ENCODE results near the gene JMY.

The JMY gene

DNA sequence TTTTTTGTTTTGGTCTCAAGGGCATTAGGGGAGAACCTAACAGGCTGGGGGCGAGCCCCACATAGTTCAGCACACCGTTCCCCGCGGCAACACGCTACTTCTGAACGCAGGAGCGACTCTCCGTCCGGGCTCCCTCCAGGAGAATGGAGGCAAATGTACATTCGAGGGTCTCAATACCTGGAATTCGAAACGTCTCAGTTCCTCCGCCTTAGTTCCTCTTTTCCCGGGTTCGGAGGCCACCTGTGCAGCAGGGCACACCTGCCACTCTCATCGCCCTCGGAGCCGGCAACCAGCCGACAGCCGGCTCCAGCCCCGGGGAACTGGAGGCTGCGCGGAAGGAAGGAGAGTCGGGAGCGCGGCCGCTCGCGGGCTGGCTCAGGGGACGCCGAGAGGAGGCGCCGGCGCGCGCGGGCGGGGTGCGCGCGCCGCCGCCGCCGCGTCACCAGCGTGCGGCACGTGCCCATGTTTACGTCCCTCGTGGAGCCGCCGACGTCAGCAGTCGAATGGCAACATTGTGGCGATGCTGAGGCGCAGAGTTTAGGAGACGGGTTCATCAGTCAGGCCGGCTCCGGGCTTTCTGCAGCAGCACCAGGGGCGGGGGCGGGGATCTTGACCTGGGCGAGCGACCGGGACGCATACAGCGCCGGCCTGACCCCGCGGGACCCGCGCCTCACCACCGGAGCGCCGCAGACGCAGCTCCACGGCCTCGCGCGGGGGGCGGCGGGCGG is at the start of gene JMY:
Gene JMY (plus strand): TSS at position 498 of the 728 bp plus-strand sequence. CDS start 520 bp downstream, outside the sequence.
- peak; percentile 53 for DNase-seq (ENCODE audit: low read depth)
- peak within 1 kb of the TSS; percentile 73 for H3K4me3 ChIP-seq (ENCODE audit: low read depth, low read length)

DNA sequence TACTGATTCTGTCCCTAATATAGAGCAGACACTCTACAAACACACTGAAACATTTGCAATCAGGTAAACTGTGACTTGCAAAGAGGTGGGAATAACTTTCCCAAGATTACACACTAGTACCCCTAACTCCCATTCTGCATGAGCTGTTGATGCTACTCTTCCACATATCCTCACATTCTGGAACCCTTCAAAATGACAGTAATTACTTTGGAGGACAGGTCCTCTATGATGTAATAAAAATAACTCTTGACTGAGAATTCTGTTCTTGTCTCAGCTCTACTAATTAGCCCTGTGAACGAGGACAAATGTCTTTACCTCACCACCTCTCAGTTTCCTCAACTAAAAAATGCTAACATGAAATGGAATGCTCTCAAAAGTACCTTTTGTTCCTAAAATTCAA is 49.5 kb upstream of the JMY start:
- no peak overlapping the region for H3K4me3 ChIP-seq (ENCODE audit: low read depth, low read length)

DNA sequence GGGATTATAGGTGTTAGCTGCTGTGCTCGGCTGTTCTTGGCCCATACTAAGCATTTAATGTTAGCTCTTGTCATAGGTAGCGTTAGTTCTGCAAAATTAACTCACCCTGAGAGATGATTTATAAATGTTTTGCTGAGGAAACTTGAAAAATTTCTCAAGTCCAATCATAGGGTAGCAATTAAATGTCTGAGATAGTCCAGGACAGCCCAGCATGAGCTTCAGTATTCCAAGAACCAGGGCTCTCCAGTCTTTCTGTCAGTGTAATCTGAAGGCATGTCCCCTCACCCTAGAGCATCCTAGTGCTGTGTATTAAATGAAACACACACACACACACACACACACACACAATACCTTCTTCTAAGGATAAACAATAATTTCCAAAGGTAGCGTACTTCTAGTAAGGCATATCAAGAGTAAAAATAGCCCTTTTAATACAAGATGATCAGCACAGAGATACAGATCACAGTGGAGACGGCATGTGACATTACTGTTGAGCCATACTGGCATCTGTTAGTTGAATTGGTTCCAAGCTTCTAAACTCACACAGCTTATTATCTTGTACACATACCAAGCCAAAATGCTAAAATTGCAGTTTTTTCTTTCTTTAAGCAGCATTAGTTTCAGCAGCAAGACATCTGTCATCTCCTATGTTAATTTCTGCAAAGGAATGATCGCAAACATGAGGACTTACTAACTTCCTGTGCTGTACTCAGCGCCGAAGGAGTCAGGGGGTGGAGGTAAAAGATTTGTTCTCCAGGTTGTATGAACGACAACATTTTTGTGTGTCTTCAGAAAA is 46.3 kb upstream of the JMY start:
- DNase-seq (ENCODE audit: low read depth) = no peak

More for the DNA sequence above, 49.5 kb upstream of the JMY start:
- DNase-seq (ENCODE audit: low read depth) = no peak

DNA sequence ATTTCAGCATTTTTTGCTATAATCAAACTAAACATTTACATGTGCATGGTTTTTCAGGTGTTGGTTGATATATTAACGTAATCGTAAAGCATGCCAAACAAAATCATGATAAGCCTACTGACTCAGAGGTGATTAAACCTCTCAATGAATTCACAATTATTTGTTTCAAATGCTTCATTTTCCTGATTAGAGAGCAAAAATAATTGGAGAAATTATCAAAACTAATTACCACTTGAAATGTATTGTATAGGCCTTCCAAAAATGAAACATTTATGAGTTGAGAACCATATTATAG is 45.7 kb upstream of the JMY start:
- no peak overlapping the region for H3K4me3 ChIP-seq (ENCODE audit: low read depth, low read length)
- no peak for DNase-seq (ENCODE audit: low read depth)

More for the DNA sequence above, 46.3 kb upstream of the JMY start:
- H3K4me3 ChIP-seq (ENCODE audit: low read depth, low read length) = no peak overlapping the region

- no peak for DNase-seq (ENCODE audit: low read depth)
These were observed 44.5 kb upstream of the JMY start for GRCh38 chr5:79191457-79191856.

DNA sequence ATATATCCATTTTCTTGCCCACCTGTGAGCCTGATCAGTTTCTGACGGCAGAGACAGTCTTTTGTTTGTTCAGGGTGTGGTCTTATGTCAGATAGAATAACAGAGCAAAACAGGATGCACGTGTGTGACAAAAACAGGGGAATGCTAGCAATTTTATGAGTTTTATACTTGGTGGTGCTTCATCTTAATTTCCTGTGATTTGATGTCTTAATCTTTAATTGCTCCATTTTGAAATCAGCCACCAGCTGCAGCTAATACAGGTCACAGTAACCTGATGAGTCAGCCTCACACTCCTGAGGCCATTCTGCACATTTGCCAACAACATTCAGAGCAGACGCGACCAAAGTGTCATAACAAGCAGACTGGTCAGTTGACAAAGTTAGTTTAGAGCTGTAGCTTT is 42.3 kb upstream of the JMY start:
- DNase-seq (ENCODE audit: low read depth) = no peak
- no peak overlapping the region for H3K4me3 ChIP-seq (ENCODE audit: low read depth, low read length)

More at GRCh38 chr5:79191457-79191856, 44.5 kb upstream of the JMY start:
- H3K4me3 ChIP-seq (ENCODE audit: low read depth, low read length) = no peak overlapping the region

DNA sequence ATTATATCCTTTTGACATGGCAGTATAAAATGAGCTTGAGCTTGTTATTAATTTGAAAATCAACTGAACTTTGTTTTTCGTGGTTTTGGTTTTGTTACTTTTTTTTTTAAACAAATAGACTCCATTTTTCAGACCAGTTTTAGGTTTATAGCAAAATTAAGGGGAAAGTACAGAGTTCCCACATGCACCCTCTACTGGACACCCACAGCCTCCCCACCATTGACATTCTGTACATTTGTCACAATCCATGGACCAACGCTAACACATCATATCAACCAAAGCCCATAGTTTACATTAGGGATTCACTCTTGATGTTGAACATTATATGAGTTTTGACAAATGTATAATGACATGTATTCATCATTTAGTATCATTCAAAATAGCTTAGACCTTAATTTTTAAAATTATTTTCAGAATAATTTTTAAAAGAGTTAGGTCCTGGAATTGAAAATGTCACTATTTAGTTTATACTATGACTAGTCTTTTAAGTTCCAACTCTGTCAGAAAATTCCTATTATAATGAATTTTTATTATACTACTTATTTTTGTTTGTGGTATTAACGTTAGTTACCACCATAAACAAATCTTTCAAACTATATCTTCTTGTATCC is 35.3 kb upstream of the JMY start:
- no peak for DNase-seq (ENCODE audit: low read depth)
- H3K4me3 ChIP-seq (ENCODE audit: low read depth, low read length) = no peak overlapping the region

- no peak overlapping the region for H3K4me3 ChIP-seq (ENCODE audit: low read depth, low read length)
- no peak for DNase-seq (ENCODE audit: low read depth)
These were observed 34.7 kb upstream of the JMY start for GRCh38 chr5:79201206-79201605.

- no peak overlapping the region for H3K4me3 ChIP-seq (ENCODE audit: low read depth, low read length)
- DNase-seq (ENCODE audit: low read depth) = peak; percentile 31
These were observed 33.9 kb upstream of the JMY start for GRCh38 chr5:79202076-79202475.

GRCh38 chr5:79205965-79206364 is 30.0 kb upstream of the JMY start:
- DNase-seq (ENCODE audit: low read depth) = no peak
- H3K4me3 ChIP-seq (ENCODE audit: low read depth, low read length) = no peak overlapping the region

DNA sequence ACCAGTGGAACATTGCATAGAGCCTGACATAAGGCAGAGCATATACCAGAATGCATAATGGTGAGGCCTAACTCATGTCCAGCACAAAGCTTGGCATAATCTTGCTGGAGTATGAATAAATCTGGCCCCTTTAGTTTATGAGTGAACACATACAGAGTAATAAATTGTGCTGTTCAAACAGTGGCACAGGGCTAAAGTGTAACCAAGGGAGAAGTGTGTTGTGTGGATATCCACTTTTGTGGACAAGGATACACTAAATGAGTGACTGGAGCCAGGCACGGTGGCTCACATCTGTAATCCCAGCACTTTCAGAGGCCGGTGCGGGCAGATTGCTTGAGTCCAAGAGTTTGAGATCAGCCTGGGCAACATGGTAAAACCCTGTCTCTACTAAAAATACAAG is 29.4 kb upstream of the JMY start:
- no peak overlapping the region for H3K4me3 ChIP-seq (ENCODE audit: low read depth, low read length)
- DNase-seq (ENCODE audit: low read depth) = no peak

DNA sequence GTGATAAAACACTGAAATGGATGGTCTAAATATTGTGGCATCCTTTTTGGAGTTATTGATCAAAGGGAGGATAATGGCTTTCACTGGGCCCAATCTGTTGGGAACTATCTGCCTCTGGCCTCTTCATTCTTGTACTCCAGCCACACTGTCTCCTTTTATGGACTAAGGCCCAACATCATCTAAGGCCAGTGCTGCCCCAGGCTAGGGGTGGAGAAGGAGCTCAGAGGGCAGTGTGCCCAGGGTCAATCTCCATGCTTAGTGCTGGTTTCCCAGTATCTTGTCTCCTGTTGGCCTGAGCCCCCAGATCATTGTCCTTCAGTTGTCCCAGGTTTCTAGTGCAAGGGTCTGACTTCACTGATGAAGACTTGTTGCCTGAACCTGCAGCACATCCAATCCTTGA is 26.4 kb upstream of the JMY start:
- no peak for DNase-seq (ENCODE audit: low read depth)
- H3K4me3 ChIP-seq (ENCODE audit: low read depth, low read length) = no peak overlapping the region

GRCh38 chr5:79224286-79224984 is 11.5 kb upstream of the JMY start:
- no peak for DNase-seq (ENCODE audit: low read depth)
- no peak overlapping the region for H3K4me3 ChIP-seq (ENCODE audit: low read depth, low read length)

DNA sequence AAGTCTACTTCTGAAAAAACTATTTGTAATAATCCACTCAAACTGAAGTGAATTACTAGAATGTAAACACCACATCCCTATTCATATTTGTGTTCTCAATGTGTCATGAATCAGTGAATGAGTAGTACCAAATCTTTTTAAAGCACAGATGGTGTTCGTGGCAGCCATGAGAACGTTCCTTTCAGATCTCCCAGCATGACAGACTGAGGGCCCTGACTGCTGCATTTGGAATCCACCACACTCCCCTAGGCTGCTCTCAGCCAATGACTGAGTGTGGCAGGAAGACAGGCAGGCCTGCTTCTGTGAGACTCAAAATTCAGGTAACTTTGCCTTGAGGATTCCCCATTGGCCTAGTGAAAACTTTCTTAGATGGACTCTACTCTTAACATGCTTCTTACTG is 10.9 kb upstream of the JMY start:
- DNase-seq (ENCODE audit: low read depth) = no peak

DNA sequence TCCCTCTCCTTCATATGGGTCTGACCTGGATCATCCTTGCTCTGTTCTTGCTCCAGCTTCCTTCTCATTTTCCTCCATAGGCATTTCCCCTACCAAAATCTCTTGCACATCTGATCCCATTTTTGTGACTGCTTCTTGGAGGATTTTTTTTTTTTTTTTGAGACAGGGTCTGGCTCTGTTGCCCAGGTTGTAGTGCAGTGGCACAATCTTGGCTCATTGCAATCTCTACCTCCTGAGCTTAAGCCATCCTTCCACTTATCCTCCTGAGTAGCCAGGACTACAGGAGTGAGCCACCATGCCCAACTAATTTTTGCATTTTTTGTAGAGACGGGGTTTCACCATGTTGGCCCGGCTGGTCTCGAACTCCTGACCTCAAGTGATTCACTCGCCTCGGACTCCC is 10.5 kb upstream of the JMY start:
- H3K4me3 ChIP-seq (ENCODE audit: low read depth, low read length) = no peak overlapping the region
- DNase-seq (ENCODE audit: low read depth) = no peak

More for the DNA sequence above, 10.9 kb upstream of the JMY start:
- no peak overlapping the region for H3K4me3 ChIP-seq (ENCODE audit: low read depth, low read length)

DNA sequence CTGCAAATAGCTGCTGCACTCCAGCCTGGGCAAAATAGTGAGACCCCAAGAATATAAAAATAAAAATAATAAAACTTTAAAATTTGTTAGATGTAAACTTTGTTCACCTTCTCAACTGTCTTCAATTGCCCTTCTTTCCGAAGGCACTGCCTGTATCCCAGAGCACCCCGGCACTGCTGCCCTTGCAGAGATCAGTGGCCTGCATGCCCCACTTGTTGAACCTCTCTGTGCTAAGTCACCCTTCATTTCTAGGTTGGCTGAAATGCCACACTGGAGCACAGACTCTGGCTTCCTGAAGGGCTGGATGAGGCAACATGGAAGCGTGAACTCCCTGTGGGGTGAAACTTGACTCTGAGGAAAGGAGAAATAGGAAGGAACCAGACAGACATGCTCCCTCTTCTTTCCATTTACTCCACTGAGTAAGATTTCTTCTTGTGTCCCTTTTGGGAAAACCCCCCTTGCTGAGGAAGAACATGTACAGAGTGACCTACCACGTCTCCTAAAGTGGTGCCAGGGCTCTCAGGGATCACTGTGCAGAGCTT is 8.4 kb upstream of the JMY start:
- no peak overlapping the region for H3K4me3 ChIP-seq (ENCODE audit: low read depth, low read length)
- DNase-seq (ENCODE audit: low read depth) = no peak

DNA sequence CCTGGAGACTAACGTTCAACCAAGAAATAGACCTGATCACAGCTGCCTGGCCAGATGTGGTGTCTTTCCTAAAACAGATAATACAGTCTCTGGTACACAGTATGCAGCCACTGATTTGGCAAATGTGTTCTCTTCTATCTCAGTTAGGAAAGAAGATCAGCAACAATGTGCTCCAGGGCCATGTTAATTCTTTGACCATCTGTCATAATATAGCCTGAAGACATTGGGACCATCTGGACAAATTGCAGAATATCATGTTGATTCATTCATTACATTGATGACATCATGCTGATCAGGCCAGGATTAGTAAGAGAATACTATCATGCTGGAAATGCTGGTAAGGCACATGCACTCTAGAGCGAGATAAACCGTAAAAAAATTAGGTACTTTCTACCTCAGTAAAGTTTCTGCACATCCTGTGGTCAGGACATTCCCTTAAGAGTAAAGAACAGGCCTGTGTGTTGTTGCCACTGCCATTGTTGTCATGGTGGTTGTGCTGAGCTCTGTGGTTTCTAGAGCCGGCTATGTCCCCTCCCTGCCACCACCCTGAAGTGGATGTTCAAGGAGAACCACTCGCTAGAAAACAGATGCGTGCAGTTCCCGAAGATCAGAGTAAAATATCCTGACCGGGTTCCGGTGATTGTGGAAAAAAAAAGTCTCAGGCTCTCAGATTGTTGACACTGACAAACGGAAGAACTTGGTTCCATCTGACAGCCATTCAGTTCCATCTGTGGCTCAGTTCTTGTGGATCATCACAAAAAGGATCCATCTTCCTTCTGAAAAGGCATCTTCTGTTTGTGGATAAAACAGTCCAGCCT is 6.4 kb upstream of the JMY start:
- peak; percentile 48 for DNase-seq (ENCODE audit: low read depth)
- no peak overlapping the region for H3K4me3 ChIP-seq (ENCODE audit: low read depth, low read length)

DNA sequence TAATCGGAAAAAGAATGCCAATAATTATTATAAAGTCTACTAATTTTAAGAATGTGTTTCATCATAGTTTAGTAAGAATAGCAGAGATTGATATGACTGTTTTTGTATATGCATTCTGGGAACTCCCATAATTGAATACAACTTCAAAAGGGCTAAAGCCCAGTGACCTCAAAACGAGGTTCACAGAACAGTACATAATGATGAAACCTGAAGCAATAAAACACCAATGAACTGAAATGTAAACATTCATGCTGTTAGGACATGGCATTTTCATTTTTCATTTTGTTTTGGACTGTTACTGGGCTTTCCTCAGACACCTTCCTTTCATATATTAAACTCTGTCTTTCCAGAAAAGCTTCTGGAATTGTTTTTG is 684 bp upstream of the JMY start:
- no peak for DNase-seq (ENCODE audit: low read depth)

GRCh38 chr5:79236362-79236969 is 535 bp downstream of the JMY start:
- DNase-seq (ENCODE audit: low read depth) = no peak
- peak overlapping the region; percentile 73 for H3K4me3 ChIP-seq (ENCODE audit: low read depth, low read length)

More for the DNA sequence above, 684 bp upstream of the JMY start:
- H3K4me3 ChIP-seq (ENCODE audit: low read depth, low read length) = peak overlapping the region; percentile 73
